GM18511 (cell line): ENCODE results near the gene ACSF2.

Experiments used
- ATAC-seq: cut with Tn5 transposase; IDR thresholded peaks from one replicate; pipeline ENCODE4 v1.9.1; 2021; ENCODE audit warnings: mild to moderate bottlenecking, moderate library complexity; ENCODE audit not compliant: unreplicated experiment

Gene ACSF2

DNA sequence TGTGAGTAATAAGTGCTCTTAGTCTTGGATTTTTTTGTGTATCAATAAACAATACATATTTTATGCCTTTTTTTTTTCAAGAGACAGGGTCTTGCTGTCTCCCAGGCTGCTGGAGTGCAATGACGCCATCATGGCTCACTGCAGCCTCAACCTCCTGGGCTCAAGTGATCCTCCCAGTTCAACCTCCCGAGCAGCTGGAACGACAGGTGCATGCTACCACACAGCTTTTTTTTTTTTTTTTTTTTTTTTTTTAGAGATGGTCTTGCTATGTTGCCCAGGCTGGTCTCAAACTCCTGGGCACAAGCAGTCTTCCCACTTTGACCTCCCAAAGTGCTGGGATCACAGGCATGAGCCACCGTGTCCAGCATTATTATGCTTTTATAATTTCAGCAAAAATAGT is 13.0 kb downstream of the ACSF2 start:
- no peak for ATAC-seq

DNA sequence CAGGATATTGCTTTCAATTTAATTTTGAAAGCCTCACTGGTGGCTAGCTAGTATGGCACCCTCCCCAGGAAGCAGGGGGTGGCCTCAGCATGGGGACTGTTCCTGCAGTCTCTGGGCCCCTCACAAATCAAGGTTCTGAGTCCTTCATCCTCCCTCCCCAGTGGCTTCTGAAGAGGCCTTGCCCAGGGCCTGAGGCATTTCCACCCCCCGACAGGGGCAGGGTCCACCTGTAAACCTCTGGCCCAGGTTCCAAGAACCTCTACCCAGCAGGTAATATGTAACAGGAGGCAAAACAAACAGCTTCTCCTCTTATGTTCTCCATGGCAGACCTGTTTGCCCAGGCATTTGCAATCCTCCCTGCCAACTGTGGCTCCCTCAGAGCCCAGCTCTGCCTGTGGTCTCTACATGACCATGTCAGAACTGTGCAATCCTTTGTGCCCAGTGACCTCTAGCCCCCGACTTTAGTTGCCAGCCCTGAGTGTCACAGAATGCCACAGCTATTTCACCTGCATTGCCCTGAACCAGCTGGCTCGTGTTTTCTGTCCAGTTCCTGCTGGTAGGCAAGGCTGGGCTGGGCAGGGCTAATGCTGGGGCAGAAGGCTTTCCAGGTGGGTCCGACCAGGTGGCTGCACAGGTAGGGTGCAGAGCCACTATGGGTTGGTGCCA is 14.3 kb downstream of the ACSF2 start:
- ATAC-seq = no peak

DNA sequence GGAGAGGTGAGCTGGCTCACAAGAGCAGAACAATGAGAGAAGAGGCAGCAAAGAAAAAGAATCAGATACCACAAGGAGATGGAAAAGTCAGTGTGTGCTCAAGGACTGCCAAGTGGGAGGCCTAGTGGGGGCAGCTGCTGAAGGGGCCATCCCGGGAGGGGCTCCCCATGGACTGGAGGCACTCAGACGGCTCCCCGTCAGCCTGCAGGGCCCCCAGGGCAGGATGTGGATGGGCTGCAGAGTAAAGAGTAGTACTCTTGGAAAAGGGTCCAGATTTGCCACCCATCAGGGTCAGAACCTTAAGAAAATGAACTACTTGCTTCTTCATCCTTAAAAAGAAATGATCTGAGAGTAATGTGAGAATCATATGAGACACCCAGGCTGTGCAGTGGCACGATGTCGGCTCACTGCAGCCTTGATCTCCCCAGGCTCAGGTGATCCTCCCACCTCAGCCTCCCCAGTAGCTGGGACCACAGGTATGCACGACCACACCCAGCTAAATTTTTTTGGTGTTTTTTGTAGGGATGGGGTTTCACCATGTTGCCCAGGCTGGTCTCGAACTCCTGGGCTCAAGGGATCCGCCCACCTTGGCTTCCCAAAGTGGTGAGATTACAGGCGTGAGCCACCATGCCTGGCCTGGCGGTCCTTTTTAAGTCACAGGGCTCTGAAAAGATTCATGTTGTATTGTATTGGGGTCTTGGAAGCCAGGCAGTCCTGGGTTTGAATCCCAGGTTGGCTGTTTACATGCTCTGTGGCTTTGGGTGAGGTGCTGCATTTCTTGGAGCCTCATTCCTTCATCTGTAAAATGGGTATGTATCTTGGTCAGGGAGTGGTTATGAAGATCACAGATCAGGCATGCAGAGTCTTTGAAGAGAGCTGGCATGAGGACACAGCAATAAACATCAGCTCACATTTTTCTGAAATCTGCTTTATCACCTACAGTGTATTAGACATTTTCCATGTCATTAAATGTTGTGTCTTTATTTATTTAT is 15.1 kb downstream of the ACSF2 start:
- ATAC-seq = no peak

DNA sequence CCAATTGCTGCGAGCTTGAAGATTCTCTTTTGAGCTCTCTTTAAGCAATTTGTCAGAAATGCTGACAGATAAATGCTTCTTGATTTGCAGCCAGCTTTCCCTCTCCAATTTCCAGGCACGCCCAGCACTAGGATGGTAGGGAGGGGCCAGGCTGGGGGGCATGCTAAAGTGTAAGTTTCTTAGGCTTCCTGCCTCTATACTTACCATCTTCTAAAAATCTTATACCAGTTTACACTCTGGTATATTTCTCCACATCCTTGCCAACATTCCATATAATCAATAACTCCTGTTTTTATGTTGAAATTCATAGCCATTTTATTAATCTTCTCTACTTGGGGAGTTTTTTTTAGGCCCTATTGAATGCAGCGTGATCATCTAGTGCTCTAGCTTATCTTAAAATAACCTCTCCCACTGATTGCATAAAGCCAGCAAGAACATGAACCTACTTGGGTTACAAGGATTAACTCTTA is 17.5 kb downstream of the ACSF2 start:
- no peak for ATAC-seq

DNA sequence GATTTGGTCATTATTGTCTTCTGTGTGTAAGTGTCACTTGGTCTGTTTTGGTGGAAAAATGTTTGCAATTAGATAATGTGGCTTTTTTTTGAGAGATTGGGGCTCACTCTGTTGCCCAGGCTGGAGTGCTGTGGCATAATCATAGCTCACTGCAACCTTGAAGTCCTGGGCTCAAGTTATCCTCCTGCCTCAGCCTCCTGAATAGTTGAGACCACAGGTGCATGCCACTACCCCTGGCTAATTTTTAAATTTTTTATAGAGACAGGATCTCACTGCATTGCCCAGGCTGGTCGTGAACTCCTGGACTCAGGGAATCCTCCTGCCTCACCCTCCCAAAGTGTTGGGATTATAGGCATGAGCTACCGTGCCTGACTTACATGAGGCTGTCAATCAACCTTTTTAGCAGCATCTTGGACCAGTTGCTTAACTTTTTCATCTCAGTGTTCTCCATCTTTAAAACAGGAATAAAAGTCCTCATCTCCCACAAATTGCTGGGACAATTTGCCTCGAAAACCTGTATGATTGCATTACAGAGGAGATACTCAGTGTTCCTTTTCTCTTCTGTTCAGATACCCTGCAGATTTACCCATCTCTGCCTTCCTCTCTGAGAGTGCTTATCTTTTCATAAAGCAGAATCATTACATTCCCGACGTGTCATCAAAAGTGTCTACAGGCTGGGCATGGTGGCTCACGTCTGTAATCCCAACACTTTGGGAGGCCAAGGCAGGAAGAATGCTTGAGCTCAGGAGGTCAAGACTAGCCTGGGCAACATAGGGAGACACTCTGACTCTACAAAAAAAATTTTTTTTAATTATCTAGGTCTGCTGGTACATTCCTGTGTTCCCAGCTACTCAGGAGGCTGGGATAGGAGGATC is 19.1 kb downstream of the ACSF2 start:
- ATAC-seq = no peak

DNA sequence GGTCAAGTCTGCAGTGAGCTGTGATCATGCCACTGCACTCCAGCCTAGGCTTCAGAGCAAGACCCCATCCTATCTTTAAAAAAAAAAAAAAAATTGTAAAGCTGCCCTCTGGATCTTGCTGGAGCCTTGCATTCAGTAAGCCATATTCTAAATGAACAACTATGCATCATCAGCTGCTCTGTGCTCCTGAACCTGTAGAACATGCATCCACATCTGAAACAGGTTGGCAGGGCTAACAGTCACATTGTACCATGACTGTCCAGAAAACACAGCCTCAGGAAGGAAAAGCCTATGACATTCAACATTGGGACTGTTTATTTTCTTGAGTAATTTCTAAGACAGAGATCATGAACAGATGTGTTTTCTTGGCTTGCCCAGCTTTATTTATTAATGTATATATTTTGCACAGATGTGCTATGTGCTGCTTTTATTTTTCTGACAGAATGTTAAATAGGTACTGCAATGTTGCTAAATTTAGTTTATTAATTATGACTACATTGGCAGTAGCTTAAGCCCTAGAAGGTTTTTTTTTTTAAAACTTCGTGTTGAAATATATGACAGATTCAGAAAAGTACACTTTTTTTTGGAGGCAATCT is 19.8 kb downstream of the ACSF2 start:
- no peak for ATAC-seq

DNA sequence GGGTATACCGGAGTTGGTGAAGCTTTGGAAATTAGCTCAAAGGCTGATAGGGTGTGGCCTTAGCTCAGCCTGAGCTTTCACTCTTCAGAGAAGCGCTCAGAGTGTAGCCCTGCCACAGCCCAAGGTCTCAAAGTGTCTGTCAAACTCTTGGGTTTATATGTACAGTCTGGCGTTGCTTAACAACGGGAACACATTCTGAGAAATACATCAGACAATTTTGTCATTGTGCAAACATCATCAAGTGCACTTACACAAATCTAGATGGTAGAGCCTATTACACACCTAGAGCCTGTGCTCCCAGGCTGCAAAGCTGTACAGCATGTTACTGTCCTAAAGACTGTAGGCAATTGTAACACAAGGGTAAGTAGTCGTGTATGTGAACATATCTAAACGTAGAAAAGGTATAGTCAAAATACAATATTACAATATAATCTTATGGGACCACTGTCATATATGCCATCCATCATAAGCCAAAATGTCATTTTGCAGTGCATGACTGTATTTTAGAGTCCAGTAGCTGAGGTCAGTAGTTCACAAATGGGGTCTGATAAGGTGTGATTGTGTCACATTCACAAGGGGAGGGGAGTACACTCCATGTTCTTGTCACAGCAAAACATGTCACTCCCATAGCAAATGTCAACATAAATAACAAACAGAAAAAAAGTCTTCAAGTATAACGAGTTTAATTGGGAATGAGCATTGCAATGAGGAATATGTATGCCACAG is 22.0 kb downstream of the ACSF2 start:
- no peak for ATAC-seq

DNA sequence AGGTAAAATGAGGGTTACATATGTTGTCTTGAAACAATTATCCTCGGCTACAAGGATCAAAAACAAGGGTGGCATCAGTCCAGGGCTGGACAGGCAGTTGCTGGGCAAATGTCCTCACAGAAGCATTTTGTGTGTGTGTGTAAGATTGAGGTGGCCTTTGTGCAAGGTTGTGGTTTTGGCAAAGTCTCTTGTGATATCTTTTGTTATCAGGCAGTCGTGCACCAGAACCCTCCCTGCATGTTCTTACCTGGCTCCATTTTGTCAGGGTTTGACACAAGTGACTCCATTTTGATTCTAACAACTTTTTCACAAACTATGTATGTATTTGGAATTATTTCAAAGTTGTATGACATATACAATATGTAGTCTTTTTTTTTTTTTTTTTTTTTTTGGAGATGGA is 22.6 kb downstream of the ACSF2 start:
- ATAC-seq = no peak

DNA sequence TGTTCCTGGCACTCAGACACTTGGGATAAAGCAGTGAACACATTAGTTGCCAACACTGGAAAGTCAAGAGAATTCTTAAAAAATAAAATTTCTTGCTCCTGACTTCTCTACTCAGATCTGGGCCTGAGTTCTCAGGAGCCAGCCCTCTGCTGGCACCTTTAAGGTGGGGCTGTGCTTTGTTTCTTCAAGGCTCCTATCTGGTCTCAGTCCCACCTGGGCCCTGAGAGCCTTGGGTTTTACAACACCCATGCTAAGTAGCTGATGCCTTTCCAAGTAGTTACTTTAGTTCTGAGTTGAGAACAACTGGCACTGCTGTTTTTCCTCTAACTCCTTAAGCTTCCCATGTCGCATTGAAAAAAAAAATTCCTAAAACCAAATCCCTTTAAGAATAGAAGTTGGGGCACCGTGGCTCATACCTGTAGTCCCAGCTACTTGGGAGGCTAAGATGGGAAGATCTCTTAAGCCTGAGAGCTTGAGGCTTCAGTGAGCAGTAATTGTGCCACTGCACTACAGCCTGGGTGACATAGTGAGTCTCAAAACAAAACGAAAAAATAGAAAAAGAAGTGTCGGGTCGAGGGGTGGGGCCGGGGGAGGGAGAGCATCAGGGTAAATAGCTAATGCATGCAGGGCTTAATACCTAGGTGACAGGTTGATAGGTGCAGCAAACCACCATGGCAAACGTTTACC is 26.1 kb downstream of the ACSF2 start:
- peak; percentile 36 for ATAC-seq

DNA sequence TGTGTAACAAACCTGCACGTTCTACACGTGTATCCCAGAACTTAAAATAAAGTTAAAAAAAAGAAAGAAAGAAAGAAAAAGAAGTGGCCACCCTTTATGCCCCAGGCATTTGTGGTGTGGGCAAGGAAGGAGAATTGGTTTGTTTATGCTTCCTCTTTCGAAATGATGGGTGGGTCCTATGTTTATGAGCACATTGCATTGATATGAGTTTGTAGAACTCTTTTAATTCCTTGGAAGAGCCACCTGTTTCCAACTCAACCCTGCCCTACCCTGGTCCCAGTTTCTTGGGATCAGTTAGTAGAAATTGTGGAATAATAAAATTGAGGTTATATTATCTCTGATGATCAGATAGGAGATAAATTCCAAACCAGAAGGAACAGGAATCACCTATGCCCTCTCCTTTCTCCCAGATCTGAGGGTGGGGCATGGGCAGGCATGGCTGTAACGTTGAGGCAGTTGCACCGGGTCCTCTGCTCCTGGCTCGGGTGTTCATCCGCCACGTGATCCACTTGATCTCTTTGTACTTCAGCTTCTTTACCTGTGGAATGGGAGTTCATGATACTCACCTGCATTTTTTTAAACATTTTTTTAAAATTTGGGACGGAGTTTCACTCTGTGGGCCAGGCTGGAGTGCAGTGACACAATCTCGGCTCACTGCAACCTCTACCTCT is 26.7 kb downstream of the ACSF2 start:
- peak; percentile 52 for ATAC-seq

DNA sequence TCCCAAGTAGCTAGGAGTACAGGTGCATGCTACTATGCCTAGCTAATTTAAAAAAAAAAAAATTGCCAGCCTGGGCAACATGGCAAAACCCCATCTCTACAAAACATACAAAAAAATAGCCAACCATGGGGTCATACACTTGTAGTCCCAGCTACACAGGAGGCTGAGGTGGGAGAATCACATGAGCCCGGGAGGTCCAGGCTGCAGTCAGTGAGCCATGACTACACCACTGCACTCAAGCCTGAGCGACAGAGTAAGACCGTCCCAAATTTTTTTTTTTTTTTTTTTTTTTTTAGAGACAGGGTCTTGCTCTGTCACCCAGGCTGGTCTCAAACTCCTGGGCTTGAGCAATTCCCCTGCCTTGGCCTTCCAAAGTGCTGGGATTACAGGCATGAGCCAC is 27.9 kb downstream of the ACSF2 start:
- no peak for ATAC-seq

DNA sequence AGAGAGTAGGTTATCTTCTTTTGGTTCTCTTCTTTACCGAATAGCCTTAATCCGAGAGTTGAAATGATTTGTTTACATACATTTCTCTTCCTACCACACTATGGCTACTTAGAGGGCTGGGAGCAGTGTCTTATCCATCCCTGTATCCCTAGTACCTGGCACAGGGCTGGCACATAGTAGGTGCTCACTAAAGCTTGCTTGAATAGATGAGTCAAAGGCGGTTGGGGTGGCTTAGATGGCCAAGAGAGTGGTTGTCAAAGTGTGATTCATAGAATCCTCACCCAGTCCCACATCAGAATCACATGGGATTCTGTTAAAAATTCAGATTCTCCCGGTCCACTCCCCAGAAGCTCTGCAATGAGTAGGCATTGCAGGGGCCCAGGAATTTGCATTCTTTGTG is 31.6 kb downstream of the ACSF2 start:
- ATAC-seq = no peak

DNA sequence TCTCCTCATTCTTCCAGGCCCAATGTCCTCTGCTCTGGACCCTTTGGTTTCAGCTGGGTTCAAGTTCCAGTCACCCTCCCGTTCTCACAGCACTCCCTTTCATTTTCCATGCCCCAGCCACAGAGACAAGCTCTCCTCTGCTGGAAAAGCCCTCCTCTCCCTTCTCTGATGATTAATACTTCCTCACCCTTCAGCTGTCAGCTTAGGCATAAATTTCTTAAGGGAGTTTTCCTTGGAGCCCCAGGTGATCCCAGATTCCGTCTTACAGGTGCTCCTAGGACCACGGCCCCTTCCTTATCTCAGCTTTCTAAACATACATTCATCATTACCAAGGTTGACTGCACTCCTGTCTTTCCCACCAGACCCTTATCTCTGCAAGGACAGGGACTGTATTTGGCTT is 32.3 kb downstream of the ACSF2 start:
- ATAC-seq = no peak

DNA sequence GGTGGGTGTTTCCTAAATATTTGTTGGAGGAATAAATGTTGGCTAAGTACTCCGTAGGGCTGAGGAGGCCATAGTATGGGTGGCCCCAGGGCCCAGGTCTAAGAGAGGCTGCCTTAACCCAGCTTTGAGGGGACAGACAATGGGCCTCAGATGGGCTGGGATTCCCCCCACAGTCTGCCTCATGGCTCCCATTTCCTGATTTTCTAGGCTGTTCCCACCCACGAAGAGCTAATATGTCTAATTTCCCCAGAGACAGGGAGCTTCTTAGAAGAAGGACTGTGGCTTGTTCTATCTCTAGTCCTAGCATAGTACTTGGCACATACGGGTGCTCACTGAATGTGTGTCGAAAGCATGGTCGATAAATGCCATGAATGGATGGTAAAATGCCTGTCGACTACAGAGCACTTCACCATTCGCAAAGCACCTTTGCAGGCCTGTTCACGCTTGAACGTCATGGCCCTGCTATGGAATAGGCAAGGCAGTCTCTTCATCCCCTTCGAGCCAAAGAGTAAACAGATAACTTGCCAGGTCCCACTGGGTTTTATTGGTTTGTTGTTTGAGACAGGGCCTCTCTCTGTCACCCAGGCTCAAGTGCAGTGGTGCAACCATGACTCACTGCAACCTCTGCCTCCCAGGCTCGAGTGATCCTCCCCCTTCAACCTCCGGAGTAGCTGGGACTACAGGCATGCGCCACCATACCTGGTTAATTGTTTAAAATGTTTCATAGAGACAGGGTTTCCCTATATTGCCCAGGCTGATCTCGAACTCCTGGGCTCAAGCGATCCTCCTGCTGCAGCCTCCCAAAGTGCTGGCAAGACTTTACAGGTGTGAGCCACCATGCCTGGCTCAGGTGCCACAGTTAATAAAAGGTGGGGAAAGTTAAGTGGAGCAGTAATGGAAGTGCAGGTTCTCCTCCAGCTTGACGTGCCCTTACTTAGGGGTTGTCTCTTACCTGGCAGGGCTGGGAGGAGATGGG is 33.0 kb downstream of the ACSF2 start:
- ATAC-seq = no peak

DNA sequence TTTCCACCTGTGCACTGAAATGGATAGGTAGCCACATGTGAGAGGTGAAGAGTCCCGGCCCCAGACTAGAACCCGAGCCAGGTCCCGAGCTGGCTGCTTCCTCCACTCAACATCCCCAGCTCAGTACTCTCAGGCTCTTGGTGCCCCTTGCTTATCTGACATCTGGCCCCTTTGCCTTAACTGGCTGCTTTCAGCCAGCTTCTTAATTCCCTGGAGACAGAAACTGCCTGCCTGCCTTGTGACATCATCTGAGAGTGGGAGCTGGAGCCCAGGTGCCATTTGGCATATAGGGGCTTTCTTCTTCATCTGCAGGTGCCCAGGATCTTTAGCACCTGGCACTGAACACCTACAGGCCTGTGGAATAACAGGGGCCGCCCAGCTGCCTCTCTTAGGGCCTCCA is 33.7 kb downstream of the ACSF2 start:
- ATAC-seq = no peak

DNA sequence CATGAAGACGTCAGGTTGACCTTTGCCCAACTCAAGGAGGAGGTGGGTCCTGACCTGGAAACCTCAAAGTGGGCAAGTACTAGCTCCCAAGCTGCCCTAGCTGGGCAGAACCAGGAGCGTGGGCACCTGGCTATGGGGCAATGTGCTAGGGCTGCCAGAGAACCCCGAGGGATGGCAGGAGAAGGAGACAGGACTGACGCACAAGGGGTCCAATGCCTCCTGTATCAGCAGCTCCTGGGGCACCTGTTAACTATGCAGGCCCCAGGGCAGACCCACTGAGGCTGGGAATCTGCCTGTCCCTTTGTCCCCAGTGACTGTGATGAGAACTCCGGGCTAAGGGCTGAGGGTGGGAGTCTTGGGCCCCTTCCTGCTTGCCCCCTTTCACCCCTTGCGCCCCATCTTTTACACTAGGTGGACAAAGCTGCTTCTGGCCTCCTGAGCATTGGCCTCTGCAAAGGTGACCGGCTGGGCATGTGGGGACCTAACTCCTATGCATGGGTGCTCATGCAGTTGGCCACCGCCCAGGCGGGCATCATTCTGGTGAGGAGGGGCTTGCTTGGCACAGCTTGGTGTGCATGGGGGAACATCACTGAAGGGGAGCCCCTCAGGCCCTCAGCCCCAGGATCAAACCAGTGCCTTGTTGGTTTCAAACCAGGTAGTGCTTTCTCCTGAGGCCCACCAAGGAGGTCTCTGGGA is 35.0 kb downstream of the ACSF2 start:
- no peak for ATAC-seq

DNA sequence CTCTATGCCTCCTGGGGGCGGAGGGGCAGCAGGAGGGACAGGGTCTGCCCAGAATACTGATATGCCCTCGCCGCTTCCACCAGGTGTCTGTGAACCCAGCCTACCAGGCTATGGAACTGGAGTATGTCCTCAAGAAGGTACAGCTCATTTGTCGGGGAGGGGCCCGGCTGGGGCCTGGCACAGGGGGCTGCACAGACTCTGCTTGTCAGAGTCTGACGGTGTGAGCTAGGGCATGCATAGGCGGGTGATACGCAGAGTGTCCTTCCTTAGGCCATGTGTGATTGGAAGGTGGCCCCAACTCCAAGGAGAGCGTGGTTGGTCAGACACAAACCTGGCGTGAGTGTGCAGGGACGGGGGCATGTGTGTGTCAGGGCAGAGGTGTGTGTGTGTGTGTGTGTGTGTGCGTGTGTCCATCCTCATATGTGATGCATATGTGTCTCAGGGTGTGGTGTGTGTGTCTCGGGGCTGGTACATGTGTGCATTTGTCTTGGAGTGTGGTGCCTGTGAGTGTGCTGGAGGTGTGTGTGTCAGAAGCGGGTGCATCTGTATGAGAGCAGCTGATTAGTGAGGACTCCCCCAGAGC is 35.6 kb downstream of the ACSF2 start:
- ATAC-seq = no peak
